Endothelial cell (in vitro differentiated cells): ENCODE results near the gene MRPL9. TPM values are rescaled to one million over a fixed set of nuclear protein-coding genes. Genes with fewer than 3 reads are reported as not detected.

Experiments used
- DNase-seq: peaks from one replicate; pipeline ENCODE4 v3.0.0; 2021; ENCODE audit warnings: low spot score
- H3K27ac Mint-ChIP-seq: one replicate; pipeline ENCODE4 v1.8.0; 2021; ENCODE audit warnings: mixed read lengths, inconsistent platforms; ENCODE audit not compliant: unreplicated experiment
- H3K27me3 Mint-ChIP-seq: one replicate; pipeline ENCODE4 v1.8.0; 2021; ENCODE audit warnings: mild to moderate bottlenecking, moderate library complexity, mixed read lengths, inconsistent platforms; ENCODE audit not compliant: unreplicated experiment
- H3K36me3 Mint-ChIP-seq: one replicate; pipeline ENCODE4 v1.8.0; 2021; ENCODE audit warnings: mild to moderate bottlenecking, low read depth, mixed read lengths, inconsistent platforms; ENCODE audit not compliant: unreplicated experiment
- H3K4me1 Mint-ChIP-seq: one replicate; pipeline ENCODE4 v1.8.0; 2021; ENCODE audit warnings: mild to moderate bottlenecking, mixed read lengths, inconsistent platforms; ENCODE audit not compliant: unreplicated experiment
- H3K4me3 Mint-ChIP-seq: one replicate; pipeline ENCODE4 v1.8.0; 2021; ENCODE audit warnings: mild to moderate bottlenecking, mixed read lengths, inconsistent platforms; ENCODE audit not compliant: unreplicated experiment
- H3K9me3 Mint-ChIP-seq: one replicate; pipeline ENCODE4 v1.8.0; 2021; ENCODE audit warnings: mixed read lengths, inconsistent platforms; ENCODE audit not compliant: unreplicated experiment
- CTCF ChIP-seq: fragments of 200-600 bp; sonication (generic); IDR thresholded peaks from one replicate; pipeline ENCODE4 v1.5.0; 2021; ENCODE audit warnings: antibody characterized with exemption; ENCODE audit not compliant: unreplicated experiment
- total RNA-seq: library from RNA; stranded (reverse); fragmentation: NEBNext Ultra II Directional; extraction: Animal tissue kit (Norgen Biotek cat#: 25700); gene quantifications from one replicate; pipeline ENCODE4 v1.2.1, GENCODE V29; 2021; ENCODE audit not compliant: unreplicated experiment

The MRPL9 gene
- total RNA-seq, 1 donor from 2014 or later = 99.5 TPM

- Mint-ChIP-seq H3K27me3 (peaks cover 16% of the 10 kb centered on the region), H3K4me1 (peaks cover 10% of the 10 kb centered on the region), H3K9me3 (no peaks in the 10 kb centered on the region), H3K4me3 (peak overlapping the region; percentile 59), H3K36me3 (no peaks in the 10 kb centered on the region), H3K27ac (peak overlapping the region; percentile 27)
- TF ChIP-seq CTCF = no peak
- no peak for DNase-seq
Measured at GRCh38 chr1:151714820-151715725, 48.2 kb downstream of the MRPL9 start.

- H3K4me3 Mint-ChIP-seq = no peak overlapping the region
- peaks cover 10% of the 10 kb centered on the region for H3K4me1 Mint-ChIP-seq
- no peak for DNase-seq
- H3K9me3 Mint-ChIP-seq = no peaks in the 10 kb centered on the region
- H3K27me3 Mint-ChIP-seq = peaks cover 16% of the 10 kb centered on the region
- no peak overlapping the region for H3K27ac Mint-ChIP-seq
- TF ChIP-seq CTCF = no peak
- no peaks in the 10 kb centered on the region for H3K36me3 Mint-ChIP-seq
Measured at GRCh38 chr1:151713874-151714273, 49.4 kb downstream of the MRPL9 start.

- Mint-ChIP-seq H3K27ac (no peak overlapping the region), H3K9me3 (no peaks in the 10 kb centered on the region), H3K27me3 (peaks cover 12% of the 10 kb centered on the region), H3K4me3 (no peak overlapping the region), H3K36me3 (no peaks in the 10 kb centered on the region), H3K4me1 (peaks cover 6% of the 10 kb centered on the region)
- no peak for TF ChIP-seq CTCF
- no peak for DNase-seq
Measured at GRCh38 chr1:151713044-151713443, 50.3 kb downstream of the MRPL9 start.

GRCh38 chr1:151711951-151712350, 51.3 kb downstream of the MRPL9 start:
- no peak for DNase-seq
- H3K27ac Mint-ChIP-seq = no peak overlapping the region
- no peaks in the 10 kb centered on the region for H3K9me3 Mint-ChIP-seq

More at GRCh38 chr1:151711951-151712350, 51.3 kb downstream of the MRPL9 start:
- Mint-ChIP-seq H3K4me1 (peaks cover 5% of the 10 kb centered on the region), H3K4me3 (no peak overlapping the region), H3K27me3 (peaks cover 9% of the 10 kb centered on the region), H3K36me3 (no peaks in the 10 kb centered on the region)
- no peak for TF ChIP-seq CTCF
